H1 (cell line): Measurements from ENCODE around the gene CYTIP. TPM values are rescaled to one million over a fixed set of nuclear protein-coding genes. Genes with fewer than 3 reads are reported as not detected.

Experiments
- CTCF ChIA-PET: fragments of 300-600 bp; sonication (Branson Sonifier 250); formaldehyde crosslinking; loops from one replicate; lab custom pipeline; 2021; ENCODE audit not compliant: partially characterized antibody; lab: Charles Lee
- POLR2A ChIA-PET: fragments of 300-600 bp; sonication (Branson Sonifier 250); formaldehyde crosslinking; loops from one replicate; lab custom pipeline; 2021; ENCODE audit warnings: inconsistent platforms; ENCODE audit not compliant: partially characterized antibody; lab: Charles Lee
- DNase-seq, 2 experiments: peaks; one replicate each; pipeline versions ENCODE4 v3.0.0 to v3.0.0-alpha.2; 2010 to 2022; ENCODE audit warnings: low spot score in 2 of 2, low read depth in 1 of 2, mixed read lengths in 1 of 2
- FAIRE-seq: peaks from 2 replicates; lab custom pipeline; 2011; peaks lifted over from hg19 to GRCh38; lab: Jason Lieb, UNC
- H2AFZ ChIP-seq: 2 replicates; pipeline ENCODE4 v1.8.1; 2012; ENCODE audit warnings: low read length, inconsistent platforms
- H2AK5ac ChIP-seq: 2 replicates; pipeline ENCODE4 v1.6.1; 2013; ENCODE audit warnings: low read depth, low read length
- H2BK120ac ChIP-seq: replicated peaks from 2 replicates; pipeline ENCODE3; 2013; ENCODE audit warnings: low read depth, low read length, inconsistent platforms
- H2BK12ac ChIP-seq: 2 replicates; pipeline ENCODE4 v1.6.1; 2013; ENCODE audit warnings: low read depth, low read length
- H2BK15ac ChIP-seq: 2 replicates; pipeline ENCODE4 v1.6.1; 2013; ENCODE audit warnings: low read length
- H2BK20ac ChIP-seq: 2 replicates; pipeline ENCODE4 v1.6.1; 2013; ENCODE audit warnings: low read length
- H2BK5ac ChIP-seq: 2 replicates; pipeline ENCODE4 v1.6.1; 2013; ENCODE audit warnings: low read depth, low read length
- H3K14ac ChIP-seq: 2 replicates; pipeline ENCODE4 v1.6.1; 2013; ENCODE audit warnings: inconsistent platforms; ENCODE audit not compliant: insufficient read length
- H3K18ac ChIP-seq: 2 replicates; pipeline ENCODE4 v1.6.1; 2013; ENCODE audit warnings: low read length; ENCODE audit errors: extremely low read depth
- H3K23ac ChIP-seq: 2 replicates; pipeline ENCODE4 v1.6.1; 2013; ENCODE audit warnings: inconsistent platforms; ENCODE audit not compliant: insufficient read length
- H3K23me2 ChIP-seq: 2 replicates; pipeline ENCODE4 v1.6.1; 2013; ENCODE audit warnings: low read depth, low read length
- H3K27ac ChIP-seq: 2 replicates; pipeline ENCODE4 v1.6.1; 2011; ENCODE audit warnings: low read depth, low read length, inconsistent platforms
- H3K27me3 ChIP-seq, 4 experiments: replicated peaks in 1 of 4; 1 replicate in 1 of 4; 2 replicates in 3 of 4; pipeline versions ENCODE4 v1.6.1 to v1.8.1; 2011 to 2013; ENCODE audit warnings: low read length in 3 of 4, mild to moderate bottlenecking in 3 of 4, inconsistent platforms in 2 of 4, mixed read lengths in 2 of 4, moderate library complexity in 1 of 4; ENCODE audit not compliant: control insufficient read depth in 3 of 4, insufficient read depth in 3 of 4; ENCODE audit errors: extremely low read depth in 1 of 4
- H3K36me3 ChIP-seq, 4 experiments: 2 replicates each; pipeline versions ENCODE4 v1.6.1 to v1.8.1; 2011 to 2013; ENCODE audit warnings: mild to moderate bottlenecking in 4 of 4, low read length in 3 of 4, moderate library complexity in 2 of 4, control low read depth in 1 of 4, inconsistent platforms in 1 of 4; ENCODE audit not compliant: insufficient read depth in 4 of 4, control insufficient read depth in 2 of 4
- H3K4ac ChIP-seq: replicated peaks from 2 replicates; pipeline ENCODE3; 2013; ENCODE audit warnings: low read length, low read depth, mixed read lengths, inconsistent platforms; ENCODE audit not compliant: insufficient read length
- H3K4me1 ChIP-seq, 4 experiments: replicated peaks in 1 of 4; 1 replicate in 1 of 4; 2 replicates in 3 of 4; pipeline versions ENCODE4 v1.6.1 to v1.8.1; 2011 to 2013; ENCODE audit warnings: low read length in 3 of 4, inconsistent platforms in 2 of 4, mixed read lengths in 1 of 4; ENCODE audit not compliant: insufficient read depth in 4 of 4, control insufficient read depth in 3 of 4
- H3K4me2 ChIP-seq, 2 experiments: 2 replicates each; pipeline versions ENCODE4 v1.6.1 to v1.8.1; 2011 to 2013; ENCODE audit warnings: low read depth in 2 of 2, low read length in 2 of 2, control low read depth in 1 of 2, inconsistent platforms in 1 of 2, mild to moderate bottlenecking in 1 of 2; ENCODE audit not compliant: insufficient read depth in 1 of 2
- H3K4me3 ChIP-seq, 4 experiments: fragments of 200-600, 300-600 bp in 1 of 4; sonication (generic), shearing (Covaris generic), sonication (Bioruptor Twin) in 1 of 4; 2 replicates each; pipeline versions ENCODE4 v1.5.1 to v1.8.1; 2011 to 2016; ENCODE audit warnings: low read length in 4 of 4, low read depth in 3 of 4, control low read depth in 2 of 4, inconsistent platforms in 2 of 4, mild to moderate bottlenecking in 2 of 4, mixed read lengths in 1 of 4, moderate library complexity in 1 of 4; ENCODE audit not compliant: insufficient read depth in 2 of 4; ENCODE audit errors: extremely low read depth in 1 of 4
- H3K56ac ChIP-seq: replicated peaks from 2 replicates; pipeline ENCODE3; 2013; ENCODE audit warnings: low read depth, mild to moderate bottlenecking, mixed read lengths, low read length, inconsistent platforms; ENCODE audit not compliant: insufficient read length
- H3K79me1 ChIP-seq: 2 replicates; pipeline ENCODE4 v1.6.1; 2013; ENCODE audit warnings: low read depth, low read length, control low read depth
- H3K79me2 ChIP-seq, 2 experiments: 2 replicates each; pipeline versions ENCODE4 v1.6.1 to v1.8.1; 2012 to 2013; ENCODE audit warnings: low read length in 2 of 2, mild to moderate bottlenecking in 2 of 2, inconsistent platforms in 1 of 2; ENCODE audit not compliant: insufficient read depth in 2 of 2, control insufficient read depth in 1 of 2
- H3K9ac ChIP-seq, 4 experiments: replicated peaks in 1 of 4; 1 replicate in 1 of 4; 2 replicates in 3 of 4; pipeline versions ENCODE4 v1.6.1 to v1.8.1; 2011 to 2013; ENCODE audit warnings: low read depth in 3 of 4, low read length in 3 of 4, control low read depth in 2 of 4, mild to moderate bottlenecking in 2 of 4, moderate library complexity in 2 of 4, inconsistent platforms in 1 of 4; ENCODE audit errors: extremely low read depth in 1 of 4
- H3K9me3 ChIP-seq, 2 experiments: 2 replicates each; pipeline versions ENCODE4 v1.6.1 to v1.8.1; 2012 to 2013; ENCODE audit warnings: mild to moderate bottlenecking in 2 of 2, moderate library complexity in 2 of 2, control low read depth in 1 of 2, inconsistent platforms in 1 of 2, low read depth in 1 of 2, low read length in 1 of 2, mixed read lengths in 1 of 2; ENCODE audit not compliant: insufficient read depth in 2 of 2
- H4K20me1 ChIP-seq, 2 experiments: replicated peaks in 1 of 2; 2 replicates each; pipeline versions ENCODE3 to v1.8.1; 2011 to 2013; ENCODE audit warnings: inconsistent platforms in 2 of 2, low read length in 2 of 2, mild to moderate bottlenecking in 1 of 2; ENCODE audit not compliant: insufficient read depth in 2 of 2, control insufficient read depth in 1 of 2
- H4K5ac ChIP-seq: 2 replicates; pipeline ENCODE4 v1.6.1; 2013; ENCODE audit warnings: low read length, low read depth, mixed read lengths, inconsistent platforms; ENCODE audit not compliant: insufficient read length
- H4K8ac ChIP-seq: 2 replicates; pipeline ENCODE4 v1.8.0; 2013; ENCODE audit warnings: mild to moderate bottlenecking, moderate library complexity, low read length, inconsistent platforms; ENCODE audit not compliant: insufficient read depth; ENCODE audit errors: extremely low read depth
- H4K91ac ChIP-seq: replicated peaks from 2 replicates; pipeline ENCODE3; 2013; ENCODE audit warnings: low read length, mixed read lengths, inconsistent platforms; ENCODE audit not compliant: insufficient read length
- BCL11A ChIP-seq, 2 experiments: IDR thresholded peaks; one replicate each; pipeline ENCODE4 v1.6.1; 2011; ENCODE audit warnings: low read depth in 2 of 2, low read length in 2 of 2, mild to moderate bottlenecking in 2 of 2
- CBX8 ChIP-seq: fragments of 300-800, 300-1000 bp; sonication (generic); IDR thresholded peaks from 2 replicates; pipeline ENCODE4 v1.7.1; 2016; ENCODE audit warnings: low read depth, low read length, borderline replicate concordance
- CEBPB ChIP-seq: IDR thresholded peaks from 2 replicates; pipeline ENCODE4 v1.6.1; 2012; ENCODE audit warnings: low read depth, low read length
- CTCF ChIP-seq, 3 experiments: IDR thresholded peaks; 1 replicate in 2 of 3; 2 replicates in 1 of 3; pipeline versions ENCODE4 v1.5.1 to v1.6.1; 2011; ENCODE audit warnings: low read length in 3 of 3, mild to moderate bottlenecking in 3 of 3, inconsistent platforms in 2 of 3, low read depth in 1 of 3, moderate library complexity in 1 of 3; ENCODE audit not compliant: insufficient read depth in 1 of 3; ENCODE audit errors: control extremely low read depth in 1 of 3
- HDAC6 ChIP-seq: IDR thresholded peaks from one replicate; pipeline ENCODE4 v1.7.1; 2012; ENCODE audit warnings: low read depth, mild to moderate bottlenecking, inconsistent platforms, low read length, moderate library complexity
- NRF1 ChIP-seq: IDR thresholded peaks from 2 replicates; pipeline ENCODE4 v1.6.1; 2011; ENCODE audit warnings: mild to moderate bottlenecking, low read depth, low read length, improper control_type of control experiment
- SAP30 ChIP-seq: fragments of 300-600 bp; sonication (generic); IDR thresholded peaks from 2 replicates; pipeline ENCODE4 v1.7.1; 2012; ENCODE audit warnings: low read length, moderate library complexity, mild to moderate bottlenecking, inconsistent platforms; ENCODE audit not compliant: insufficient read depth, insufficient replicate concordance
- SRF ChIP-seq: IDR thresholded peaks from 2 replicates; pipeline ENCODE4 v1.6.1; 2011; ENCODE audit warnings: mild to moderate bottlenecking, low read depth, low read length, moderate library complexity
- TCF12 ChIP-seq: IDR thresholded peaks from 2 replicates; pipeline ENCODE4 v1.6.1; 2011; ENCODE audit warnings: low read depth, mild to moderate bottlenecking, low read length
- TEAD4 ChIP-seq: IDR thresholded peaks from 2 replicates; pipeline ENCODE4 v1.6.1; 2012; ENCODE audit warnings: low read depth, low read length, inconsistent platforms, mixed read lengths
- USF2 ChIP-seq: IDR thresholded peaks from 2 replicates; pipeline ENCODE4 v1.6.1; 2011; ENCODE audit warnings: low read length, improper control_type of control experiment
- whole genome bisulfite sequencing, 2 experiments: shearing (Covaris generic) in 1 of 2; methylation state at CpG; one replicate each; pipeline versions ENCODE4 v1.1.6 to v1.1.7; 2013 to 2015; ENCODE audit warnings: low lambda C conversion rate in 2 of 2, mixed read lengths in 2 of 2, inconsistent platforms in 1 of 2, low coverage in 1 of 2, missing lambda C conversion rate in 1 of 2; ENCODE audit not compliant: insufficient replicate concordance in 2 of 2, insufficient coverage in 1 of 2, insufficient read length in 1 of 2; ENCODE audit errors: extremely low coverage in 1 of 2, missing lambda C conversion rate in 1 of 2; 5-methylcytosine and 5-hydroxymethylcytosine counted together
- polyA plus RNA-seq, 7 experiments: library from polyadenylated mRNA; depleted of rRNA in 3 of 7; stranded (reverse) in 5 of 7; unstranded in 2 of 7; fragments of >200 nt in 5 of 7; fragments of 200-250 nt in 2 of 7; gene quantifications; 1 replicate in 5 of 7; 2 replicates in 1 of 7; 4 replicates in 1 of 7; pipeline versions ENCODE4 v1.2.1 to v1.2.3, GENCODE V29; 2011 to 2013; ENCODE audit warnings: missing spikeins in 2 of 7, mixed read lengths in 2 of 7
- total RNA-seq: library from RNA; stranded (reverse); fragmentation: NEBNext Ultra II Directional; extraction: Animal tissue kit (Norgen Biotek cat#: 25700); gene quantifications from 2 replicates; pipeline ENCODE4 v1.2.1, GENCODE V29; 2021

The CYTIP gene
- total and polyA plus RNA-seq, 2 of the 8 experiments (the other 6 are each of a cell fraction or from before 2014, with no cell fraction given) = 0.12 TPM; not detected in 1

GRCh38 chr2:157433394-157433793 lies 10.5 kb downstream of the CYTIP start:
- H3K27me3 ChIP-seq = no peaks in the 10 kb centered on the region
- 88% methylated on average over 1 of the region's 1 CpG; no CpG with 5 or more reads in 1 of the 2 experiments for WGBS, 2 experiments
- no peak overlapping the region for H2BK20ac ChIP-seq
- POLR2A ChIA-PET = no interaction called here
- no peak overlapping the region for H3K56ac ChIP-seq
- no peak overlapping the region for H2BK5ac ChIP-seq
- H3K9ac ChIP-seq = no peak overlapping the region
- no peak overlapping the region for H3K23ac ChIP-seq
- CTCF ChIA-PET = interaction anchor here (0.9 to 1.9 kb wide), 4 partner anchors 59 to 106 kb away, joined by 3 to 6 read pairs (median 4); no protein-coding TSS in a partner anchor
- H4K20me1 ChIP-seq = no peaks in the 10 kb centered on the region
- no peak overlapping the region for H2BK120ac ChIP-seq
- H3K79me1 ChIP-seq = no peaks in the 10 kb centered on the region
- H3K79me2 ChIP-seq = no peaks in the 10 kb centered on the region
- no peak overlapping the region for H3K18ac ChIP-seq
- H2AK5ac ChIP-seq = no peak overlapping the region
- H3K27ac ChIP-seq = no peak overlapping the region
- H3K4ac ChIP-seq = no peak overlapping the region
- no peak overlapping the region for H4K8ac ChIP-seq
- H3K36me3 ChIP-seq = no peaks in the 10 kb centered on the region
- DNase-seq = no peak
- H4K91ac ChIP-seq = no peak overlapping the region
- no peak overlapping the region for H3K4me2 ChIP-seq
- no peaks in the 10 kb centered on the region; the same call in 1 of the 2 replicates for H3K23me2 ChIP-seq
- H3K4me1 ChIP-seq = no peaks in the 10 kb centered on the region
- no peak overlapping the region for H2BK12ac ChIP-seq
- no peaks in the 10 kb centered on the region for H3K9me3 ChIP-seq
- no peak overlapping the region for H3K14ac ChIP-seq
- no peak overlapping the region for H2AFZ ChIP-seq
- no peak overlapping the region for H4K5ac ChIP-seq
- no peak overlapping the region for H3K4me3 ChIP-seq
- FAIRE-seq = no peak
- H2BK15ac ChIP-seq = no peak overlapping the region
- TF ChIP-seq TEAD4 (no peak), USF2 (no peak), NRF1 (no peak), SRF (no peak), BCL11A (IDR thresholded peaks at IDR 0.05; ENCODE audit: low read depth in 2 of 2, low read length in 2 of 2) (no peak), CBX8 (no peak), SAP30 (no peak), CTCF (IDR thresholded peaks at IDR 0.05; ENCODE audit: control extremely low read depth in 1 of 3, insufficient read depth in 1 of 3, low read depth in 1 of 3, low read length in 3 of 3) (no peak), HDAC6 (no peak), TCF12 (no peak), CEBPB (no peak)
